B cell (primary cell): ENCODE measurements around the gene SLC9A7. TPM values are rescaled to one million over a fixed set of nuclear protein-coding genes. Genes with fewer than 3 reads are reported as not detected.
A peak's percentile ranks its signal among the peaks of the same experiment; 100 is the strongest.

Experiments
- ATAC-seq: fragments of 200-7000 bp; cut with Tn5 transposase; one replicate; pipeline ENCODE4 v1.10.0; 2021; ENCODE audit warnings: low read depth, mild to moderate bottlenecking, moderate number of reproducible peaks, moderate library complexity
- CTCF ChIA-PET: fragments of 350-600 bp; sonication (Branson Sonifier 250); formaldehyde crosslinking; loops from one replicate; lab custom pipeline; 2021; ENCODE audit warnings: antibody characterized with exemption, inconsistent platforms; lab: Charles Lee
- POLR2A ChIA-PET: fragments of 350-600 bp; sonication (Branson Sonifier 250); formaldehyde crosslinking; loops from one replicate; lab custom pipeline; 2021; ENCODE audit warnings: antibody characterized with exemption; lab: Charles Lee
- DNase-seq: peaks from one replicate; pipeline ENCODE4 v3.0.0; 2013
- H2AFZ ChIP-seq: 2 replicates; pipeline ENCODE4 v1.6.1; 2012; ENCODE audit warnings: mild to moderate bottlenecking, low read depth, low read length; ENCODE audit not compliant: insufficient read depth, poor library complexity, severe bottlenecking
- H3K27ac ChIP-seq, 2 donors: 1 replicate in 1 of 2; 2 replicates in 1 of 2; pipeline ENCODE4 v1.5.1; 2012 to 2013; ENCODE audit warnings: low read length in 2 of 2, mild to moderate bottlenecking in 2 of 2, moderate library complexity in 1 of 2
- H3K27me3 ChIP-seq, 4 experiments: fragments of 200-600 bp in 1 of 4; sonication (generic) in 1 of 4; replicated peaks in 1 of 4; 1 replicate in 2 of 4; 2 replicates in 2 of 4; pipeline versions ENCODE4 v1.6.1 to v1.7.0; 2013 to 2016; ENCODE audit warnings: low read length in 3 of 4, mild to moderate bottlenecking in 2 of 4, mixed read lengths in 1 of 4, moderate library complexity in 1 of 4; ENCODE audit not compliant: insufficient read depth in 4 of 4, control insufficient read depth in 3 of 4; ENCODE audit errors: control extremely low read depth in 1 of 4
- H3K36me3 ChIP-seq, 2 experiments: replicated peaks in 1 of 2; 1 replicate in 1 of 2; 2 replicates in 1 of 2; pipeline versions ENCODE4 v1.6.1 to v1.7.1; 2013; ENCODE audit warnings: low read length in 1 of 2; ENCODE audit not compliant: insufficient read depth in 2 of 2, control insufficient read depth in 1 of 2; ENCODE audit errors: control extremely low read depth in 1 of 2, extremely low read depth in 1 of 2
- H3K4me1 ChIP-seq, 2 donors: fragments of 200-600 bp in 1 of 2; sonication (generic) in 1 of 2; 1 replicate in 1 of 2; 2 replicates in 1 of 2; pipeline versions ENCODE4 v1.5.1 to v1.6.1; 2013 to 2017; ENCODE audit warnings: low read length in 2 of 2; ENCODE audit not compliant: control insufficient read depth in 2 of 2, insufficient read depth in 2 of 2
- H3K4me2 ChIP-seq: replicated peaks from 2 replicates; pipeline ENCODE3; 2012; ENCODE audit warnings: mild to moderate bottlenecking, low read depth, low read length; ENCODE audit not compliant: poor library complexity, severe bottlenecking
- H3K4me3 ChIP-seq, 5 experiments: fragments of 200-600 bp in 1 of 5; sonication (generic) in 1 of 5; 1 replicate in 3 of 5; 2 replicates in 2 of 5; pipeline versions ENCODE4 v1.5.1 to v1.7.0; 2011 to 2016; ENCODE audit warnings: low read length in 4 of 5, mild to moderate bottlenecking in 4 of 5, low read depth in 2 of 5, control low read depth in 1 of 5, moderate library complexity in 1 of 5; ENCODE audit not compliant: insufficient read depth in 1 of 5; ENCODE audit errors: control extremely low read depth in 1 of 5, extremely low read depth in 1 of 5
- H3K79me2 ChIP-seq: fragments of 200-600 bp; sonication (generic); one replicate; pipeline ENCODE4 v1.6.0; 2016; ENCODE audit warnings: low read length; ENCODE audit not compliant: control insufficient read depth, insufficient read depth
- H3K9ac ChIP-seq: fragments of 200-600 bp; sonication (generic); 2 replicates; pipeline ENCODE4 v1.6.1; 2017; ENCODE audit warnings: mild to moderate bottlenecking, low read length, moderate library complexity
- H3K9me3 ChIP-seq, 3 donors: one replicate each; pipeline versions ENCODE4 v1.6.1 to v1.7.1; 2013; ENCODE audit warnings: low read length in 2 of 3; ENCODE audit not compliant: control insufficient read depth in 2 of 3, insufficient read depth in 1 of 3; ENCODE audit errors: control extremely low read depth in 1 of 3
- H4K20me1 ChIP-seq: 2 replicates; pipeline ENCODE4 v1.6.0; 2012; ENCODE audit warnings: mild to moderate bottlenecking, low read length; ENCODE audit not compliant: insufficient read depth, control insufficient read depth, poor library complexity, severe bottlenecking
- H3K27ac Mint-ChIP-seq: one replicate; pipeline ENCODE4 v1.8.0; 2021; ENCODE audit warnings: mixed read lengths
- H3K27me3 Mint-ChIP-seq: one replicate; pipeline ENCODE4 v1.8.0; 2021; ENCODE audit warnings: mixed read lengths
- H3K4me1 Mint-ChIP-seq: one replicate; pipeline ENCODE4 v1.8.0; 2021; ENCODE audit warnings: mixed read lengths
- H3K4me3 Mint-ChIP-seq: one replicate; pipeline ENCODE4 v1.8.0; 2021; ENCODE audit warnings: mixed read lengths
- H3K9me3 Mint-ChIP-seq: one replicate; pipeline ENCODE4 v1.8.0; 2022; ENCODE audit warnings: mixed read lengths; ENCODE audit not compliant: insufficient read depth
- CTCF ChIP-seq: fragments of 200-600 bp; IDR thresholded peaks from one replicate; pipeline ENCODE4 v1.8.0; 2022; ENCODE audit warnings: antibody characterized with exemption, mild to moderate bottlenecking
- EZH2 ChIP-seq: IDR thresholded peaks from 2 replicates; pipeline ENCODE4 v1.6.1; 2012; ENCODE audit warnings: borderline replicate concordance, low read depth, mild to moderate bottlenecking, moderate library complexity, low read length; ENCODE audit not compliant: insufficient read depth, poor library complexity, severe bottlenecking
- WGBS: methylation state at CpG from one replicate; pipeline ENCODE4 v1.1.5; 2013; ENCODE audit warnings: missing lambda C conversion rate; ENCODE audit not compliant: insufficient coverage; 5-methylcytosine and 5-hydroxymethylcytosine counted together
- intact Hi-C: fragments of 100-400 bp; cut with micrococcal nuclease; formaldehyde crosslinking; loops from one replicate; pipeline ENCODE4 v1.10.0; 2022
- polyA plus RNA-seq: library from polyadenylated mRNA; depleted of rRNA; stranded (reverse); fragments of >200 nt; gene quantifications from 2 replicates; pipeline ENCODE4 v1.2.3, GENCODE V29; 2012
- total RNA-seq, 2 donors: library from RNA; stranded (reverse); fragments of 120-200 nt in 1 of 2; gene quantifications; 1 replicate in 1 of 2; 2 replicates in 1 of 2; pipeline versions ENCODE4 v1.2.3 to v1.2.4, GENCODE V29; 2013 to 2022

Gene SLC9A7
- total and polyA plus RNA-seq, 2 donors (not counting 1 experiment from before 2014, with no cell fraction given), result 24.9 to 53.2 TPM

GRCh38 chrX:46703980-46704379, 54.9 kb downstream of the SLC9A7 start:
- peak overlapping the region in 1 of 2 donors; percentile 42 for H3K27ac ChIP-seq
- no peak overlapping the region for H3K9ac ChIP-seq
- Mint-ChIP-seq H3K9me3 (no peaks in the 10 kb centered on the region), H3K27ac (peak overlapping the region; percentile 46), H3K27me3 (no peaks in the 10 kb centered on the region), H3K4me1 (peaks cover 58% of the 10 kb centered on the region), H3K4me3 (no peak overlapping the region)
- peak; percentile 14 for ATAC-seq
- H4K20me1 ChIP-seq, result peaks cover 18% of the 10 kb centered on the region
- H3K9me3 ChIP-seq, result no peaks in the 10 kb centered on the region
- WGBS, result 0% methylated on average over 1 of the region's 4 CpGs
- no peaks in the 10 kb centered on the region for H3K36me3 ChIP-seq
- ChIA-PET POLR2A (interaction anchor here (0.5 kb wide), 1 partner anchor 1854 kb away, joined by 6 read pairs; no protein-coding TSS in a partner anchor), CTCF (no interaction called here)
- no peak for DNase-seq
- H3K4me1 ChIP-seq, result peaks cover 25 to 27% of the 10 kb centered on the region in 2 donors
- TF ChIP-seq CTCF, result no peak
- intact Hi-C loops, result no loop called here
- H3K4me2 ChIP-seq, result no peak overlapping the region
- no peak overlapping the region for H2AFZ ChIP-seq
- no peak overlapping the region for H3K4me3 ChIP-seq
- no peaks in the 10 kb centered on the region for H3K27me3 ChIP-seq
- peaks cover 83% of the 10 kb centered on the region for H3K79me2 ChIP-seq

- no peaks in the 10 kb centered on the region for H3K9me3 ChIP-seq
- peaks cover 0 to 2% of the 10 kb centered on the region in 2 experiments for H3K36me3 ChIP-seq
- 100% methylated on average over 1 of the region's 3 CpGs for WGBS
- H3K4me1 ChIP-seq, result peaks cover 8 to 18% of the 10 kb centered on the region in 2 donors
- no peaks in the 10 kb centered on the region for H3K27me3 ChIP-seq
- peaks cover 52% of the 10 kb centered on the region for H3K79me2 ChIP-seq
- intact Hi-C loops, result no loop called here
- peaks cover 5% of the 10 kb centered on the region for H4K20me1 ChIP-seq
- DNase-seq (no peak), ATAC-seq (no peak)
- no peak for TF ChIP-seq EZH2
- TF ChIP-seq CTCF, result no peak
- no peak overlapping the region for H3K9ac ChIP-seq
- H3K4me3 ChIP-seq, result no peak overlapping the region
- ChIA-PET POLR2A (no interaction called here), CTCF (no interaction called here)
- no peaks in the 10 kb centered on the region for H3K9me3 Mint-ChIP-seq
- H3K27ac Mint-ChIP-seq, result no peak overlapping the region
- H3K4me1 Mint-ChIP-seq, result peaks cover 41% of the 10 kb centered on the region
- H3K4me3 Mint-ChIP-seq, result no peak overlapping the region
- no peak overlapping the region for H2AFZ ChIP-seq
- no peak overlapping the region for H3K4me2 ChIP-seq
- H3K27me3 Mint-ChIP-seq, result no peaks in the 10 kb centered on the region
- no peak overlapping the region for H3K27ac ChIP-seq
Observed at GRCh38 chrX:46698691-46699090, 60.2 kb downstream of the SLC9A7 start.
